ENCODE results near the gene TP73.

- TF ChIP-seq GATA2 (IDR thresholded peaks at IDR 0.05; ENCODE audit: low read depth, low read length) (no peak), GATA3 (IDR thresholded peaks at IDR 0.05; ENCODE audit: low read depth, low read length) (no peak)
Observed at GRCh38 chr1:3722846-3723245, 70.5 kb downstream of the TP73 start.

All from SH-SY5Y (cell line).